SK-N-SH (cell line): ENCODE measurements around the gene POU6F1. TPM values are rescaled to one million over a fixed set of nuclear protein-coding genes. Genes with fewer than 3 reads are reported as not detected.
A peak's percentile ranks its signal among the peaks of the same experiment; 100 is the strongest.

Source experiments
- CTCF ChIA-PET: fragments of 300-600, 350-600 bp; formaldehyde crosslinking; extraction: SDS; loops from one replicate; lab custom pipeline; 2021; lab: Yijun Ruan, JAX
- POLR2A ChIA-PET: fragments of 350-600 bp; sonication (Branson Sonifier 250); formaldehyde crosslinking; extraction: SDS; loops from one replicate; lab custom pipeline; 2020; ENCODE audit warnings: antibody characterized with exemption, inconsistent platforms; lab: Yijun Ruan, JAX
- DNase-seq: peaks from one replicate; pipeline ENCODE4 v3.0.0; 2012
- H2AFZ ChIP-seq: fragments of 200-600 bp; sonication (generic); 2 replicates; pipeline ENCODE4 v1.8.1; 2016; ENCODE audit warnings: antibody characterized with exemption, mild to moderate bottlenecking, low read depth
- H3F3A ChIP-seq: fragments of 200-600 bp; sonication (generic); replicated peaks from 2 replicates; pipeline ENCODE3; 2016; ENCODE audit warnings: antibody characterized with exemption, mild to moderate bottlenecking; ENCODE audit not compliant: insufficient read depth
- H3K27ac ChIP-seq, 2 experiments: fragments of 200-500 bp in 1 of 2; fragments of 200-600 bp in 1 of 2; sonication (Bioruptor generic) in 1 of 2; sonication (generic), shearing (Covaris generic) in 1 of 2; 2 replicates each; pipeline versions ENCODE4 v1.5.1 to v1.6.1; 2014 to 2016; ENCODE audit warnings: low read depth in 2 of 2, inconsistent platforms in 1 of 2, low read length in 1 of 2, mild to moderate bottlenecking in 1 of 2, mixed read lengths in 1 of 2
- H3K27me3 ChIP-seq: fragments of 200-600 bp; sonication (generic), shearing (Covaris generic); 2 replicates; pipeline ENCODE4 v1.6.1; 2016; ENCODE audit warnings: mixed run types; ENCODE audit not compliant: insufficient read depth
- H3K36me3 ChIP-seq, 2 experiments: fragments of 200-500 bp in 1 of 2; fragments of 200-600 bp in 1 of 2; sonication (Bioruptor generic) in 1 of 2; sonication (generic) in 1 of 2; replicated peaks in 1 of 2; 2 replicates each; pipeline versions ENCODE3 to v1.5.1; 2014 to 2016; ENCODE audit warnings: low read length in 1 of 2, mild to moderate bottlenecking in 1 of 2; ENCODE audit not compliant: insufficient read depth in 2 of 2, control insufficient read depth in 1 of 2
- H3K4me1 ChIP-seq, 2 experiments: fragments of 200-500 bp in 1 of 2; fragments of 200-600 bp in 1 of 2; sonication (Bioruptor generic) in 1 of 2; sonication (generic), shearing (Covaris generic) in 1 of 2; 2 replicates each; pipeline versions ENCODE4 v1.5.1 to v1.6.1; 2014 to 2016; ENCODE audit warnings: low read depth in 1 of 2, low read length in 1 of 2, mixed run types in 1 of 2; ENCODE audit not compliant: insufficient read depth in 2 of 2, control insufficient read depth in 1 of 2
- H3K4me2 ChIP-seq: fragments of 200-600 bp; sonication (generic), shearing (Covaris generic); 2 replicates; pipeline ENCODE4 v1.6.1; 2017; ENCODE audit warnings: mixed run types
- H3K4me3 ChIP-seq, 2 experiments: fragments of 200-500 bp in 1 of 2; fragments of 200-600 bp in 1 of 2; sonication (Bioruptor generic) in 1 of 2; sonication (generic), shearing (Covaris generic) in 1 of 2; 2 replicates each; pipeline versions ENCODE4 v1.5.1 to v1.8.1; 2014 to 2016; ENCODE audit warnings: low read depth in 2 of 2, inconsistent platforms in 1 of 2, low read length in 1 of 2, mild to moderate bottlenecking in 1 of 2, mixed read lengths in 1 of 2, moderate library complexity in 1 of 2
- H3K79me2 ChIP-seq: fragments of 200-600 bp; sonication (generic); 2 replicates; pipeline ENCODE4 v1.8.1; 2017; ENCODE audit warnings: mild to moderate bottlenecking; ENCODE audit not compliant: insufficient read depth
- H3K9ac ChIP-seq: fragments of 200-600 bp; sonication (generic); 2 replicates; pipeline ENCODE4 v1.6.1; 2017; ENCODE audit warnings: mixed run types
- H3K9me2 ChIP-seq: fragments of 200-600 bp; sonication (generic); 2 replicates; pipeline ENCODE4 v1.6.1; 2017; ENCODE audit warnings: mixed run types
- H3K9me3 ChIP-seq: fragments of 200-600 bp; sonication (generic); 2 replicates; pipeline ENCODE4 v1.6.1; 2017; ENCODE audit warnings: mixed run types, mild to moderate bottlenecking, moderate library complexity
- H4K20me1 ChIP-seq: fragments of 200-600 bp; sonication (generic); 2 replicates; pipeline ENCODE4 v1.6.1; 2017; ENCODE audit warnings: mild to moderate bottlenecking, mixed run types; ENCODE audit not compliant: insufficient read depth
- ELF1 ChIP-seq: IDR thresholded peaks from 2 replicates; pipeline ENCODE4 v1.4.0; 2012
- EZH2phosphoT487 ChIP-seq: fragments of 200-600 bp; sonication (generic); IDR thresholded peaks from 2 replicates; pipeline ENCODE4 v1.6.1; 2017; ENCODE audit warnings: low read depth, mixed run types, mild to moderate bottlenecking, antibody characterized with exemption, moderate library complexity, borderline replicate concordance
- FOSL2 ChIP-seq: IDR thresholded peaks from 2 replicates; pipeline ENCODE4 v1.4.0; 2012; ENCODE audit warnings: low read depth, mild to moderate bottlenecking, moderate library complexity, borderline replicate concordance
- FOXJ3 ChIP-seq: sonication (generic); formaldehyde crosslinking; IDR thresholded peaks from 2 replicates; pipeline ENCODE4 v1.5.1; 2020; ENCODE audit warnings: mild to moderate bottlenecking, missing genetic modification reagents
- GABPA ChIP-seq: IDR thresholded peaks from 2 replicates; pipeline ENCODE4 v1.4.0; 2012; ENCODE audit warnings: low read depth, mild to moderate bottlenecking
- GATA2 ChIP-seq: sonication (generic); formaldehyde crosslinking; IDR thresholded peaks from 2 replicates; pipeline ENCODE4 v1.5.0; 2020; ENCODE audit warnings: mild to moderate bottlenecking, missing genetic modification reagents
- IRF3 ChIP-seq: fragments of 150-350 bp; IDR thresholded peaks from 2 replicates; pipeline ENCODE4 v1.6.1; 2016; ENCODE audit warnings: mild to moderate bottlenecking, low read depth, low read length
- JUND ChIP-seq: IDR thresholded peaks from 2 replicates; pipeline ENCODE4 v1.4.0; 2012
- MAX ChIP-seq: IDR thresholded peaks from 2 replicates; pipeline ENCODE4 v1.4.0; 2012; ENCODE audit warnings: low read depth
- NFIC ChIP-seq: IDR thresholded peaks from 2 replicates; pipeline ENCODE4 v1.4.0; 2012; ENCODE audit warnings: borderline replicate concordance
- PBX3 ChIP-seq: IDR thresholded peaks from 2 replicates; pipeline ENCODE4; 2012
- RCOR1 ChIP-seq: fragments of 150-350 bp; IDR thresholded peaks from 2 replicates; pipeline ENCODE4 v1.6.1; 2017; ENCODE audit warnings: antibody characterized with exemption, low read length
- REST ChIP-seq: IDR thresholded peaks from 2 replicates; pipeline ENCODE4 v1.6.1; 2012; ENCODE audit warnings: mild to moderate bottlenecking, low read depth, low read length, moderate library complexity
- RFX5 ChIP-seq: IDR thresholded peaks from 2 replicates; pipeline ENCODE4 v1.6.1; 2012; ENCODE audit warnings: mild to moderate bottlenecking, improper control_type of control experiment, low read length
- SIN3A ChIP-seq: IDR thresholded peaks from 2 replicates; pipeline ENCODE4 v1.6.1; 2012; ENCODE audit warnings: low read depth, mild to moderate bottlenecking, low read length, moderate library complexity, borderline replicate concordance
- SMC3 ChIP-seq: IDR thresholded peaks from 2 replicates; pipeline ENCODE4 v1.6.1; 2012; ENCODE audit warnings: low read depth, low read length, improper control_type of control experiment
- TEAD4 ChIP-seq: IDR thresholded peaks from 2 replicates; pipeline ENCODE4 v1.4.0; 2012; ENCODE audit warnings: mild to moderate bottlenecking, borderline replicate concordance; ENCODE audit not compliant: insufficient read depth
- USF1 ChIP-seq: IDR thresholded peaks from 2 replicates; pipeline ENCODE4 v1.4.0; 2012; ENCODE audit warnings: low read depth, borderline replicate concordance
- USF2 ChIP-seq: fragments of 150-350 bp; IDR thresholded peaks from 2 replicates; pipeline ENCODE4 v1.6.1; 2017; ENCODE audit warnings: antibody characterized with exemption, low read length, low read depth, borderline replicate concordance
- WGBS: methylation state at CpG from one replicate; pipeline ENCODE4 v1.1.6; 2017; ENCODE audit warnings: low lambda C conversion rate; 5-methylcytosine and 5-hydroxymethylcytosine counted together
- polyA plus RNA-seq, 3 experiments: library from polyadenylated mRNA; depleted of rRNA; stranded (reverse); fragments of >200 nt; gene quantifications; 2 replicates each; pipeline ENCODE4 v1.2.3, GENCODE V29; 2012

POU6F1 gene
- polyA plus RNA-seq, 1 of the 3 experiments (the other 2 are of a cell fraction) = 1.9 TPM

- Histone ChIP-seq H3K4me3 (no peak overlapping the region), H2AFZ (no peak overlapping the region), H3K36me3 (no peaks in the 10 kb centered on the region), H3F3A (no peaks in the 10 kb centered on the region), H4K20me1 (no peaks in the 10 kb centered on the region), H3K27ac (peak overlapping the region in 1 of 2 experiments; percentile 24; a peak in 1 of 4 replicates), H3K27me3 (no peaks in the 10 kb centered on the region), H3K9me2 (no peaks in the 10 kb centered on the region), H3K4me2 (no peak overlapping the region), H3K9me3 (no peaks in the 10 kb centered on the region), H3K79me2 (no peaks in the 10 kb centered on the region), H3K4me1 (peaks cover 0 to 7% of the 10 kb centered on the region in 2 experiments; a peak in 1 of 4 replicates), H3K9ac (no peak overlapping the region)
- WGBS = 58% methylated on average over 3 of the region's 3 CpGs
- no peak for TF ChIP-seq EZH2phosphoT487
- no peak for TF ChIP-seq FOSL2
- TF ChIP-seq ELF1 = no peak
- no peak for TF ChIP-seq JUND
- TF ChIP-seq RCOR1 = no peak
- TF ChIP-seq SMC3 = no peak
- no peak for TF ChIP-seq REST
- no peak for TF ChIP-seq USF1
- TF ChIP-seq FOXJ3 (CRISPR knock-in tag) = no peak
- TF ChIP-seq NFIC = no peak
- TF ChIP-seq PBX3 = no peak
- TF ChIP-seq GABPA = no peak
- TF ChIP-seq SIN3A = no peak
- no peak for TF ChIP-seq TEAD4
- TF ChIP-seq RFX5 = no peak
- TF ChIP-seq IRF3 = no peak
- TF ChIP-seq GATA2 (CRISPR knock-in tag) = no peak
- TF ChIP-seq MAX = no peak
- TF ChIP-seq USF2 = no peak
- peak; percentile 65 for DNase-seq
- ChIA-PET POLR2A (interaction anchor here (0.8 to 1.3 kb wide), 3 partner anchors 34 to 55 kb away, joined by 3 to 4 read pairs (median 3); partner anchors contain the start of genes DAZAP2 and POU6F1), CTCF (interaction anchor here (1.2 to 1.5 kb wide), 2 partner anchors 10 to 33 kb away, joined by 3 to 5 read pairs; no protein-coding TSS in a partner anchor)
These were observed 34.0 kb downstream of the POU6F1 start for GRCh38 chr12:51183816-51184215.
